HepG2 (cell line): ENCODE results near the gene GMEB1. TPM values are rescaled to one million over a fixed set of nuclear protein-coding genes. Genes with fewer than 3 reads are reported as not detected.

Source experiments
- FOXC1 ChIP-seq: sonication (generic); formaldehyde crosslinking; IDR thresholded peaks from 2 replicates; pipeline ENCODE4 v1.8.0; 2022; ENCODE audit warnings: mild to moderate bottlenecking, missing genetic modification reagents, borderline replicate concordance
- KLF12 ChIP-seq: sonication (generic); formaldehyde crosslinking; IDR thresholded peaks from 2 replicates; pipeline ENCODE4 v1.4.0; 2020; ENCODE audit warnings: missing genetic modification reagents, borderline replicate concordance
- MTA1 ChIP-seq: sonication (generic); formaldehyde crosslinking; IDR thresholded peaks from 2 replicates; pipeline ENCODE4 v1.4.0; 2020; ENCODE audit warnings: missing genetic modification reagents, mild to moderate bottlenecking, borderline replicate concordance
- NFYC ChIP-seq: IDR thresholded peaks from 2 replicates; pipeline ENCODE4 v1.6.1; 2016; ENCODE audit warnings: missing genetic modification reagents, missing compliant biosample characterization
- RNF219 ChIP-seq: sonication (generic); formaldehyde crosslinking; IDR thresholded peaks from 2 replicates; pipeline ENCODE4 v1.5.0; 2020; ENCODE audit warnings: mild to moderate bottlenecking, missing genetic modification reagents
- SRSF9 ChIP-seq: fragments of 200-400 bp; formaldehyde crosslinking; IDR thresholded peaks from 2 replicates; pipeline ENCODE4 v1.6.1; 2018; ENCODE audit warnings: borderline replicate concordance, mild to moderate bottlenecking, low read depth, low read length; ENCODE audit not compliant: insufficient read depth, poor library complexity, severe bottlenecking
- TBP ChIP-seq: sonication (generic); formaldehyde crosslinking; IDR thresholded peaks from 2 replicates; pipeline ENCODE4 v1.5.0; 2020; ENCODE audit warnings: missing genetic modification reagents
- ZBTB3 ChIP-seq: sonication (generic); formaldehyde crosslinking; IDR thresholded peaks from 2 replicates; pipeline ENCODE4 v1.4.0; 2020; ENCODE audit warnings: low read depth, mild to moderate bottlenecking, moderate library complexity, missing genetic modification reagents, borderline replicate concordance
- ZFP1 ChIP-seq: IDR thresholded peaks from 2 replicates; pipeline ENCODE4 v1.6.1; 2016
- ZIK1 ChIP-seq: sonication (generic); formaldehyde crosslinking; IDR thresholded peaks from 2 replicates; pipeline ENCODE4 v1.5.0; 2020; ENCODE audit warnings: mild to moderate bottlenecking, low read depth, missing genetic modification reagents, borderline replicate concordance
- ZNF546 ChIP-seq: sonication (generic); formaldehyde crosslinking; conservative IDR thresholded peaks from 2 replicates; pipeline ENCODE4 v1.8.1; 2023; ENCODE audit warnings: mild to moderate bottlenecking, missing genetic modification reagents
- polyA plus RNA-seq, 8 experiments: library from polyadenylated mRNA; depleted of rRNA in 3 of 8; stranded (reverse) in 7 of 8; unstranded in 1 of 8; fragments of >200 nt; fragmentation: Illumina TruSeq in 4 of 8; extraction: Trizol in 4 of 8; gene quantifications; 2 replicates each; pipeline versions ENCODE4 v1.2.1 to v1.2.3, GENCODE V29; 2011 to 2016; ENCODE audit warnings: low read depth in 4 of 8, missing spikeins in 1 of 8, mixed read lengths in 1 of 8; ENCODE audit not compliant: insufficient read depth in 1 of 8
- total RNA-seq, 5 experiments: library from RNA; depleted of rRNA; stranded (reverse); fragments of >200 nt; fragmentation: Illumina TruSeq; extraction: Trizol; gene quantifications; 2 replicates each; pipeline ENCODE4 v1.2.3, GENCODE V29; 2016; ENCODE audit warnings: low read depth in 1 of 5
- TF ChIP-seq, protein P1 (sequence below): sonication (generic); formaldehyde crosslinking; IDR thresholded peaks from 2 replicates; pipeline ENCODE4 v1.5.1; 2020; ENCODE audit warnings: mild to moderate bottlenecking, missing genetic modification reagents
- TF ChIP-seq, protein P2 (sequence below), 2 experiments: sonication (generic) in 1 of 2; formaldehyde crosslinking in 1 of 2; IDR thresholded peaks; 2 replicates each; pipeline versions ENCODE4 v1.4.0 to v1.6.1; 2016 to 2020; ENCODE audit warnings: borderline replicate concordance in 1 of 2, low read depth in 1 of 2, mild to moderate bottlenecking in 1 of 2, missing genetic modification reagents in 1 of 2
- TF ChIP-seq, protein P3 (sequence below): sonication (generic); formaldehyde crosslinking; IDR thresholded peaks from 2 replicates; pipeline ENCODE4 v1.5.0; 2020; ENCODE audit warnings: missing genetic modification reagents, mild to moderate bottlenecking, borderline replicate concordance

The GMEB1 gene
- total and polyA plus RNA-seq, 2 of the 13 experiments (the other 11 are each of a cell fraction or from before 2014, with no cell fraction given), result 3.0 to 6.0 TPM

DNA sequence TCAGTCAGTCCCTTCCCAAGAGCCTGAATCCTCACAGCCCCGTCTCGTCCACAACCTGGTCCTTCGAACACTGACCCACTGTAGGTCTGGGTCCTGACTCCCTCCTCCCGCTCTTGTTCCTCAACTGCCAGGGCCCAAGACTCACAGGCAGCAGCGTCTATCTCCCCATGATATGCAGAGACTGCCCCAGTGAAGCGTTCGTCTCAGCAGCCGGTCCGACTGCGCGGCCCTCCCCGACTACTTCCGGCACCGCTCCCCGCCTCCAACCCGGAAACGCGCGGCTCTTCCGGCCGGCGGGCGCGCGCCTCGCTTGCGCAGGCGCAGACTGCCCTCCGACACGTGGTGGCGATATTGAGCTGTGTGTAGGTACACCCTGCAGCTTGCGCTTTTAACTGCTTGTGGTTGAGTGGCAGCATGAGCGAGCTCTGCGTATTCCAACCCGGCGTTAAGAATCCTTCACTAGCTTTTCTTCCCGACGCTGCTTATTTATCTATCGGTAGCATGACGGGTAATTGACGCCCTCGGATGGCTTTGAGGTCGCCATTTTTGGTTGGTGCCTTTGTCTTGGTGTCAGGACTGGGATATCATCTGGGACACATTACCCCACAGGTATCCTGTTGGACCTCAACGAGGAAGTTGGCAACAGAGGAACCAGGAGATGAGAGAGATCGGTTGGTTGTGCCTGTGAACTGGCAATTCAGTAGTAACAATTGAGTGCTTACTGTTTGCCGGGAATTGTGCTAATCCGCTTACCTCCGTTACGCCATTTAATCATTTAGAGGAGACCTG, 25.5 kb upstream of the GMEB1 start, which contains the start of gene TAF12 (continued):
- TF ChIP-seq RNF219 (CRISPR knock-in tag) (peak; percentile 83; the same call in 1 of the 2 replicates), SRSF9 (no peak), ZNF546 (CRISPR knock-in tag) (no peak; the same call in 1 of the 2 replicates), ZFP1 (CRISPR knock-in tag) (0 out of 2 replicates have a peak, but pooled peaks have one; percentile 44), MTA1 (CRISPR knock-in tag) (peak; percentile 52), KLF12 (CRISPR knock-in tag) (no peak), FOXC1 (CRISPR knock-in tag) (peak; percentile 84), ZIK1 (CRISPR knock-in tag) (peak; percentile 45; the same call in 1 of the 2 replicates), ZBTB3 (CRISPR knock-in tag) (0 out of 2 replicates have a peak, but pooled peaks have one; percentile 40), NFYC (CRISPR knock-in tag) (no peak; the same call in 1 of the 2 replicates), TBP (CRISPR knock-in tag) (no peak)
- TF ChIP-seq, protein P1, sequence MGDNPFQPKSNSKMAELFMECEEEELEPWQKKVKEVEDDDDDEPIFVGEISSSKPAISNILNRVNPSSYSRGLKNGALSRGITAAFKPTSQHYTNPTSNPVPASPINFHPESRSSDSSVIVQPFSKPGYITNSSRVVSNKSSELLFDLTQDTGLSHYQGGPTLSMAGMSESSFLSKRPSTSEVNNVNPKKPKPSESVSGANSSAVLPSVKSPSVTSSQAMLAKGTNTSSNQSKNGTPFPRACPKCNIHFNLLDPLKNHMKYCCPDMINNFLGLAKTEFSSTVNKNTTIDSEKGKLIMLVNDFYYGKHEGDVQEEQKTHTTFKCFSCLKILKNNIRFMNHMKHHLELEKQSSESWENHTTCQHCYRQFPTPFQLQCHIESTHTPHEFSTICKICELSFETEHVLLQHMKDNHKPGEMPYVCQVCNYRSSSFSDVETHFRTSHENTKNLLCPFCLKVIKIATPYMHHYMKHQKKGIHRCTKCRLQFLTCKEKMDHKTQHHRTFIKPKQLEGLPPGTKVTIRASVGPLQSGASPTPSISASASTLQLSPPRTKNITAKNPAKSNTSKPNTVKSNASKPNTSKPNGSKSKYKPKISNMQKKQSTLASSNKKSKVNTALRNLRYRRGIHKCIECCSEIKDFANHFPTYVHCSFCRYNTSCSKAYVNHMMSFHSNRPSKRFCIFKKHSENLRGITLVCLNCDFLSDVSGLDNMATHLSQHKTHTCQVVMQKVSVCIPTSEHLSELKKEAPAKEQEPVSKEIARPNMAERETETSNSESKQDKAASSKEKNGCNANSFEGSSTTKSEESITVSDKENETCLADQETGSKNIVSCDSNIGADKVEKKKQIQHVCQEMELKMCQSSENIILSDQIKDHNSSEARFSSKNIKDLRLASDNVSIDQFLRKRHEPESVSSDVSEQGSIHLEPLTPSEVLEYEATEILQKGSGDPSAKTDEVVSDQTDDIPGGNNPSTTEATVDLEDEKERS (CRISPR knock-in tag), result peak; percentile 70; the same call in 1 of the 2 replicates
- TF ChIP-seq, protein P2, sequence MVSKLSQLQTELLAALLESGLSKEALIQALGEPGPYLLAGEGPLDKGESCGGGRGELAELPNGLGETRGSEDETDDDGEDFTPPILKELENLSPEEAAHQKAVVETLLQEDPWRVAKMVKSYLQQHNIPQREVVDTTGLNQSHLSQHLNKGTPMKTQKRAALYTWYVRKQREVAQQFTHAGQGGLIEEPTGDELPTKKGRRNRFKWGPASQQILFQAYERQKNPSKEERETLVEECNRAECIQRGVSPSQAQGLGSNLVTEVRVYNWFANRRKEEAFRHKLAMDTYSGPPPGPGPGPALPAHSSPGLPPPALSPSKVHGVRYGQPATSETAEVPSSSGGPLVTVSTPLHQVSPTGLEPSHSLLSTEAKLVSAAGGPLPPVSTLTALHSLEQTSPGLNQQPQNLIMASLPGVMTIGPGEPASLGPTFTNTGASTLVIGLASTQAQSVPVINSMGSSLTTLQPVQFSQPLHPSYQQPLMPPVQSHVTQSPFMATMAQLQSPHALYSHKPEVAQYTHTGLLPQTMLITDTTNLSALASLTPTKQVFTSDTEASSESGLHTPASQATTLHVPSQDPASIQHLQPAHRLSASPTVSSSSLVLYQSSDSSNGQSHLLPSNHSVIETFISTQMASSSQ (IDR thresholded peaks at IDR 0.05; ENCODE audit: low read depth), result no peak
- TF ChIP-seq, protein P2 (CRISPR knock-in tag; IDR thresholded peaks at IDR 0.05; ENCODE audit: borderline replicate concordance), result peak; percentile 55; the same call in 1 of the 2 replicates
- TF ChIP-seq, protein P3, sequence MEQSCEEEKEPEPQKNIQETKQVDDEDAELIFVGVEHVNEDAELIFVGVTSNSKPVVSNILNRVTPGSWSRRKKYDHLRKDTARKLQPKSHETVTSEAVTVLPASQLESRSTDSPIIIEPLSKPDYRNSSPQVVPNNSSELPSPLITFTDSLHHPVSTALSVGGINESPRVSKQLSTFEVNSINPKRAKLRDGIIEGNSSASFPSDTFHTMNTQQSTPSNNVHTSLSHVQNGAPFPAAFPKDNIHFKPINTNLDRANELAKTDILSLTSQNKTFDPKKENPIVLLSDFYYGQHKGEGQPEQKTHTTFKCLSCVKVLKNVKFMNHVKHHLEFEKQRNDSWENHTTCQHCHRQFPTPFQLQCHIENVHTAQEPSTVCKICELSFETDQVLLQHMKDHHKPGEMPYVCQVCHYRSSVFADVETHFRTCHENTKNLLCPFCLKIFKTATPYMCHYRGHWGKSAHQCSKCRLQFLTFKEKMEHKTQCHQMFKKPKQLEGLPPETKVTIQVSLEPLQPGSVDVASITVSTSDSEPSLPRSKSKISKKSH (CRISPR knock-in tag), result peak; percentile 85; the same call in 1 of the 2 replicates
